ENCODE data around the gene DOCK2.

DOCK2 gene

DNA sequence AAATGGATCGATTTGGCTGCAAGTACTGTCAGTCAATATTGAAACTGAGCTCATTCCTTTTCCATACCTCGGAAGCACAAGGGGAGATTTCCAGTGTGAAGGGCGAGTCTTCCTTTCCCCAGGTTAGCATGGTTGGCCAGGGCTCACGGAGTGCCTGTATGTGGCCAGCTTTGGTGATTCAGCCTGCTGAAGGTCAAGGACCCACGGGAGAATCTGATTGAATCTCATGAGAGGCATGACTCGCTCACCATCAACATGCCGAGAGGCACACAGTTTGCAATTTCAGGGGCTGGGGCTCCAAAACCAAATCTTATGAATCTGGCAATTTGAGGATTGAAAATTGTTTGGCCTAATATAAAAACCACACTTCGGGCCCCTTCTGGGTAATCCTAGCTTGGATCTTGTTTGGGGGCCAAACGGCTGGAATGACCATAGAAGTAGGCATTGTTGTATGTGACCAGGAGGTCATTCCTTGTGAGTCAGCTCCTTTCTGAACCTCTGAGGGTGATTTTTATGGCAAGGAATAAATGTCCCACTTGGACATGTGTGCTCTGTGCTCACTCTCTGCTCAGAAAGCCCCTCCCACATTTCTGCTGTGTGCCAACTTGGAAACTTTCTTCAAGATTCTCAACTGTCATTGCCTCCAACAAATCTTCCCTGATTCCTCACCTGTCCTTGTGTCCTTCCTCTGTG, 69.8 kb downstream of the DOCK2 start:
- no peak overlapping the region for H3K4me3 ChIP-seq (ENCODE audit: low read depth, low read length)
- TF ChIP-seq, protein P1, sequence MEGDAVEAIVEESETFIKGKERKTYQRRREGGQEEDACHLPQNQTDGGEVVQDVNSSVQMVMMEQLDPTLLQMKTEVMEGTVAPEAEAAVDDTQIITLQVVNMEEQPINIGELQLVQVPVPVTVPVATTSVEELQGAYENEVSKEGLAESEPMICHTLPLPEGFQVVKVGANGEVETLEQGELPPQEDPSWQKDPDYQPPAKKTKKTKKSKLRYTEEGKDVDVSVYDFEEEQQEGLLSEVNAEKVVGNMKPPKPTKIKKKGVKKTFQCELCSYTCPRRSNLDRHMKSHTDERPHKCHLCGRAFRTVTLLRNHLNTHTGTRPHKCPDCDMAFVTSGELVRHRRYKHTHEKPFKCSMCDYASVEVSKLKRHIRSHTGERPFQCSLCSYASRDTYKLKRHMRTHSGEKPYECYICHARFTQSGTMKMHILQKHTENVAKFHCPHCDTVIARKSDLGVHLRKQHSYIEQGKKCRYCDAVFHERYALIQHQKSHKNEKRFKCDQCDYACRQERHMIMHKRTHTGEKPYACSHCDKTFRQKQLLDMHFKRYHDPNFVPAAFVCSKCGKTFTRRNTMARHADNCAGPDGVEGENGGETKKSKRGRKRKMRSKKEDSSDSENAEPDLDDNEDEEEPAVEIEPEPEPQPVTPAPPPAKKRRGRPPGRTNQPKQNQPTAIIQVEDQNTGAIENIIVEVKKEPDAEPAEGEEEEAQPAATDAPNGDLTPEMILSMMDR (IDR thresholded peaks at IDR 0.05; ENCODE audit: low read depth, low read length), result no peak

GRCh38 chr5:169707686-169708085, 70.6 kb downstream of the DOCK2 start:
- H3K4me3 ChIP-seq (ENCODE audit: low read depth, low read length), result no peak overlapping the region
- TF ChIP-seq, protein P1 (IDR thresholded peaks at IDR 0.05; ENCODE audit: low read depth, low read length), result no peak

DNA sequence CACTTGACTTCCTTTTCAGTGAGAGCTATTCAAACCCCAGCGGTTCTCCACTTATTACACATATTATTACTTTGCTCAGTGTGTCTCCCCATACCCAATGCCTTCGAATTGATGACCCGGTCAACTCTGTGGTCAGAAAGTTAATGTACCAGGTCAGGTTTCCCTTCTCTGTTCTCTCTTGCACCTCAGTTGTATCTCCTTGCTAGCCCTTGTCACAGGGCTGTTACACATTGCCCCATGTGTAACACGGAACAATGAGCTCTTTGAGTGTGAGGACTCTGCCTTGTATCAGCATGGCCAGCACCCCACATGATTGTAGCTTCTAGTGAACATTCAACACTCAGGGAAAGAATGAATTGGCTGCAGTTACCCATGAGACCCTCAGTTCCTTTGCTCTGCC, 73.6 kb downstream of the DOCK2 start:
- TF ChIP-seq, protein P1 (IDR thresholded peaks at IDR 0.05; ENCODE audit: low read depth, low read length), result no peak
- no peak overlapping the region for H3K4me3 ChIP-seq (ENCODE audit: low read depth, low read length)

- TF ChIP-seq, protein P1 (IDR thresholded peaks at IDR 0.05; ENCODE audit: low read depth, low read length), result no peak
- no peak overlapping the region for H3K4me3 ChIP-seq (ENCODE audit: low read depth, low read length)
Measured at GRCh38 chr5:169711551-169712225, 74.6 kb downstream of the DOCK2 start.

GRCh38 chr5:169712428-169712827, 75.4 kb downstream of the DOCK2 start:
- H3K4me3 ChIP-seq (ENCODE audit: low read depth, low read length), result no peak overlapping the region
- TF ChIP-seq, protein P1 (IDR thresholded peaks at IDR 0.05; ENCODE audit: low read depth, low read length), result no peak

GRCh38 chr5:169716287-169716686, 79.2 kb downstream of the DOCK2 start:
- H3K4me3 ChIP-seq (ENCODE audit: low read depth, low read length), result no peak overlapping the region
- TF ChIP-seq, protein P1 (IDR thresholded peaks at IDR 0.05; ENCODE audit: low read depth, low read length), result no peak

DNA sequence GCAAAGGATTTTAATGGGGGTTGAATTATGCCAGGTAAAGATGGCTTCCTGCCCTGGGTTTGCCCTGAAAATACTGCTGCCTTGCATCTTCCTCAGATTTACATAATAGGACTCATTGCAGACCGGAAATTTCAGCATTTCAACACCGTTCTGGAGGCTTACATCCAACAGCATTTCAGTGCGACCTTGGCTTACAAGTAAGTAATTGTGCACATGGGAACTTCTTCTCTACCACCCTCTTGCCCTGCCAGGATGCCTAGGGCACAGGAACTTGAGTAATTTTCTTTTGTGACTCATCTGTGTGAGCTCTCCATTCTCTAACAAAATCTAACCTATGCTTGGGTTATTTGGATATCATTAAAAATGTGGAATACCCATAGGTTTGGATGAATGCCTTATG, 80.2 kb downstream of the DOCK2 start:
- H3K4me3 ChIP-seq (ENCODE audit: low read depth, low read length), result no peak overlapping the region
- TF ChIP-seq, protein P1 (IDR thresholded peaks at IDR 0.05; ENCODE audit: low read depth, low read length), result no peak
